NCI-H2171 treated with DMSO at 0.1 percent for 48 hours (cell line): ENCODE measurements around the gene PHEX.
A peak's percentile ranks its signal among the peaks of the same experiment; 100 is the strongest.

Experiments used
- DNase-seq: peaks from one replicate; lab custom pipeline; 2025; lab: John Stamatoyannopoulos, UW

PHEX gene

GRCh38 chrX:22040184-22040583, 8.1 kb downstream of the PHEX start:
- no peak for DNase-seq

- DNase-seq: peak; percentile 47
Observed at GRCh38 chrX:22041907-22042530, 9.9 kb downstream of the PHEX start.

- DNase-seq: no peak
Observed at GRCh38 chrX:22043872-22044271, 11.7 kb downstream of the PHEX start.

- DNase-seq: no peak
Observed at GRCh38 chrX:22047468-22047867, 15.3 kb downstream of the PHEX start.

- DNase-seq: peak; percentile 37
Observed at GRCh38 chrX:22053481-22053880, 21.4 kb downstream of the PHEX start.

- DNase-seq: no peak
Observed at GRCh38 chrX:22056235-22056634, 24.1 kb downstream of the PHEX start.

- DNase-seq: no peak
Observed at GRCh38 chrX:22057667-22058066, 25.5 kb downstream of the PHEX start.

GRCh38 chrX:22059775-22060174, 27.6 kb downstream of the PHEX start:
- no peak for DNase-seq

GRCh38 chrX:22060415-22061280, 28.5 kb downstream of the PHEX start:
- DNase-seq: no peak

- no peak for DNase-seq
Observed at GRCh38 chrX:22063284-22063683, 31.2 kb downstream of the PHEX start.

- DNase-seq: no peak
Observed at GRCh38 chrX:22069586-22069985, 37.5 kb downstream of the PHEX start.

- DNase-seq: no peak
Observed at GRCh38 chrX:22073928-22074327, 41.8 kb downstream of the PHEX start.

- no peak for DNase-seq
Observed at GRCh38 chrX:22078117-22078516, 46.0 kb downstream of the PHEX start.

GRCh38 chrX:22081475-22082092, 49.5 kb downstream of the PHEX start:
- DNase-seq: no peak

GRCh38 chrX:22086003-22086402, 53.9 kb downstream of the PHEX start:
- DNase-seq: no peak

- no peak for DNase-seq
Observed at GRCh38 chrX:22087011-22087557, 55.0 kb downstream of the PHEX start.

- no peak for DNase-seq
Observed at GRCh38 chrX:22088326-22088725, 56.2 kb downstream of the PHEX start.

- DNase-seq: no peak
Observed at GRCh38 chrX:22090181-22090580, 58.1 kb downstream of the PHEX start.

GRCh38 chrX:22093550-22093949, 61.4 kb downstream of the PHEX start:
- DNase-seq: no peak

- DNase-seq: no peak
Observed at GRCh38 chrX:22095286-22095685, 63.2 kb downstream of the PHEX start.

- DNase-seq: no peak
Observed at GRCh38 chrX:22095856-22096255, 63.7 kb downstream of the PHEX start.

GRCh38 chrX:22097012-22097694, 65.0 kb downstream of the PHEX start:
- DNase-seq: peak; percentile 6
